Keratinocyte (primary cell): ENCODE measurements around the gene SDC3.

Experiments
- CTCF ChIP-seq, 3 experiments: IDR thresholded peaks in 1 of 3; conservative IDR thresholded peaks in 1 of 3; optimal IDR thresholded peaks in 1 of 3; 2 replicates in 2 of 3; 3 replicates in 1 of 3; pipeline versions ENCODE3 to v1.5.1; 2011; ENCODE audit warnings: low read length in 3 of 3, mild to moderate bottlenecking in 3 of 3, moderate library complexity in 2 of 3, control low read depth in 1 of 3, inconsistent platforms in 1 of 3; ENCODE audit not compliant: insufficient read depth in 2 of 3; ENCODE audit errors: extremely low read depth in 1 of 3
- EZH2 ChIP-seq: IDR thresholded peaks from one replicate; pipeline ENCODE4 v1.6.1; 2012; ENCODE audit warnings: inconsistent platforms, mild to moderate bottlenecking, low read length, moderate library complexity

GRCh38 chr1:30837653-30838052 lies 70.9 kb downstream of the SDC3 start:
- no peak for TF ChIP-seq CTCF (optimal IDR thresholded peaks at IDR 0.05 in 1 of 3, IDR thresholded peaks at IDR 0.05 in 1 of 3, conservative IDR thresholded peaks at IDR 0.05 in 1 of 3; ENCODE audit: extremely low read depth in 1 of 3, insufficient read depth in 2 of 3, low read length in 3 of 3)
- no peak for TF ChIP-seq EZH2
